Measurements from ENCODE around the gene ME3.

- no peak for TF ChIP-seq CTCF (conservative IDR thresholded peaks at IDR 0.05; ENCODE audit: low read length)
- TF ChIP-seq EZH2phosphoT487 (IDR thresholded peaks at IDR 0.05; ENCODE audit: borderline replicate concordance, low read depth, low read length), result no peak
These were observed 9.1 kb downstream of the ME3 start for GRCh38 chr11:86663291-86663690.
